Gastroesophageal sphincter (tissue), 3 donors: Measurements from ENCODE around the gene C1R.

Experiments
- CTCF ChIP-seq, 4 experiments: fragments of 200-600 bp in 2 of 4; fragments of 450-650 bp in 2 of 4; sonication (generic) in 1 of 4; IDR thresholded peaks; one replicate each; pipeline ENCODE4 v1.5.1; 2017 to 2019; ENCODE audit warnings: antibody characterized with exemption in 4 of 4, mild to moderate bottlenecking in 2 of 4, moderate library complexity in 2 of 4
- EP300 ChIP-seq: sonication (generic); formaldehyde crosslinking; IDR thresholded peaks from one replicate; pipeline ENCODE4 v1.6.1; 2017; ENCODE audit warnings: antibody characterized with exemption, mild to moderate bottlenecking
- POLR2A ChIP-seq, 2 donors: fragments of 450-650 bp; IDR thresholded peaks; one replicate each; pipeline ENCODE4 v1.6.1; 2017; ENCODE audit warnings: antibody characterized with exemption in 2 of 2, mild to moderate bottlenecking in 2 of 2, moderate library complexity in 1 of 2
- POLR2AphosphoS5 ChIP-seq: sonication (generic); formaldehyde crosslinking; IDR thresholded peaks from one replicate; pipeline ENCODE4 v1.6.1; 2017; ENCODE audit warnings: antibody characterized with exemption

GRCh38 chr12:7125632-7126227 lies 33.5 kb upstream of the C1R start:
- TF ChIP-seq CTCF (IDR thresholded peaks at IDR 0.05) (no peak), EP300 (no peak), POLR2AphosphoS5 (no peak), POLR2A (IDR thresholded peaks at IDR 0.05) (no peak)
